ENCODE measurements around the gene ARHGEF33.

DNA sequence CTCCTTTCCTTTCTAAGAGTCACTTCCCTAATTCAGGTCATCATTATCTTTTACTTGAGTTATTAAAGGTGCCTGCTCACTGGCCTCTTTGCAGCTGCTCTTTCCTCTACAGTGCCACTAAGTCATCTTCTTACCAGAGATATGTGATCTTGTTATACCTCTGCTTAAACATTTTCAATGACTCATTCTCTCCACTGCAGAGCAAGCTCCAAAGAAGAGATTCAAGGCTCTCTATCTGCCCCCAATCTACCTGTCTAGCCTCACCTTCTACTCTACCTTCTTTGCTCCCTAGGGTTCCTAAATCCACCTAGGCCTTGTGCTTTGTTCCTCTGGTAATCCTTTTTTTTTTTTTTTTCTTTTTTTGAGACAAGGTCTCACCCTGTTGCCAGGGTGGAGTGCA, 3.1 kb downstream of the ARHGEF33 start:
- TF ChIP-seq, protein P1, sequence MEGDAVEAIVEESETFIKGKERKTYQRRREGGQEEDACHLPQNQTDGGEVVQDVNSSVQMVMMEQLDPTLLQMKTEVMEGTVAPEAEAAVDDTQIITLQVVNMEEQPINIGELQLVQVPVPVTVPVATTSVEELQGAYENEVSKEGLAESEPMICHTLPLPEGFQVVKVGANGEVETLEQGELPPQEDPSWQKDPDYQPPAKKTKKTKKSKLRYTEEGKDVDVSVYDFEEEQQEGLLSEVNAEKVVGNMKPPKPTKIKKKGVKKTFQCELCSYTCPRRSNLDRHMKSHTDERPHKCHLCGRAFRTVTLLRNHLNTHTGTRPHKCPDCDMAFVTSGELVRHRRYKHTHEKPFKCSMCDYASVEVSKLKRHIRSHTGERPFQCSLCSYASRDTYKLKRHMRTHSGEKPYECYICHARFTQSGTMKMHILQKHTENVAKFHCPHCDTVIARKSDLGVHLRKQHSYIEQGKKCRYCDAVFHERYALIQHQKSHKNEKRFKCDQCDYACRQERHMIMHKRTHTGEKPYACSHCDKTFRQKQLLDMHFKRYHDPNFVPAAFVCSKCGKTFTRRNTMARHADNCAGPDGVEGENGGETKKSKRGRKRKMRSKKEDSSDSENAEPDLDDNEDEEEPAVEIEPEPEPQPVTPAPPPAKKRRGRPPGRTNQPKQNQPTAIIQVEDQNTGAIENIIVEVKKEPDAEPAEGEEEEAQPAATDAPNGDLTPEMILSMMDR (IDR thresholded peaks at IDR 0.05), result no peak
- TF ChIP-seq EP300 (IDR thresholded peaks at IDR 0.05) (no peak), POLR2AphosphoS5 (IDR thresholded peaks at IDR 0.05) (no peak)
